Neural cell (in vitro differentiated cells): ENCODE measurements around the gene ELN.

Experiments
- CTCF ChIP-seq: fragments of 450-650 bp; IDR thresholded peaks from 2 replicates; pipeline ENCODE4 v1.5.1; 2014; ENCODE audit warnings: antibody characterized with exemption, mild to moderate bottlenecking, moderate library complexity; ENCODE audit not compliant: poor library complexity, severe bottlenecking
- EP300 ChIP-seq: fragments of 450-650 bp; conservative IDR thresholded peaks from 2 replicates; pipeline ENCODE4 v1.6.1; 2014; ENCODE audit warnings: antibody characterized with exemption, mild to moderate bottlenecking, moderate library complexity; ENCODE audit not compliant: poor library complexity, severe bottlenecking
- EZH2 ChIP-seq: fragments of 200-600, 300-800 bp; shearing (Covaris generic), sonication (generic); IDR thresholded peaks from 2 replicates; pipeline ENCODE4 v1.6.1; 2014; ENCODE audit warnings: antibody characterized with exemption, low read length, borderline replicate concordance, mild to moderate bottlenecking; ENCODE audit not compliant: insufficient read depth, poor library complexity, severe bottlenecking
- MXI1 ChIP-seq: fragments of 450-650 bp; conservative IDR thresholded peaks from 2 replicates; pipeline ENCODE4 v1.6.1; 2014; ENCODE audit warnings: antibody characterized with exemption, mild to moderate bottlenecking; ENCODE audit not compliant: poor library complexity, severe bottlenecking
- POLR2AphosphoS5 ChIP-seq: IDR thresholded peaks from 2 replicates; pipeline ENCODE4 v1.6.1; 2012
- RAD21 ChIP-seq: fragments of 450-650 bp; conservative IDR thresholded peaks from 2 replicates; pipeline ENCODE4 v1.6.1; 2014; ENCODE audit warnings: antibody characterized with exemption, mild to moderate bottlenecking, moderate library complexity
- REST ChIP-seq: IDR thresholded peaks from 2 replicates; pipeline ENCODE4 v1.6.1; 2012; ENCODE audit warnings: borderline replicate concordance
- SMC3 ChIP-seq: fragments of 450-650 bp; conservative IDR thresholded peaks from 2 replicates; pipeline ENCODE4 v1.6.1; 2014; ENCODE audit warnings: antibody characterized with exemption, mild to moderate bottlenecking, moderate library complexity; ENCODE audit not compliant: poor library complexity
- TAF1 ChIP-seq: IDR thresholded peaks from 2 replicates; pipeline ENCODE4 v1.6.1; 2012; ENCODE audit warnings: low read depth

- no peak for TF ChIP-seq CTCF
- TF ChIP-seq REST: no peak
- TF ChIP-seq SMC3: no peak
- no peak for TF ChIP-seq EP300
- no peak for TF ChIP-seq POLR2AphosphoS5
- no peak for TF ChIP-seq TAF1
- TF ChIP-seq EZH2: no peak
- TF ChIP-seq MXI1: no peak
- no peak for TF ChIP-seq RAD21
Measured at GRCh38 chr7:74066626-74067025, 38.7 kb downstream of the ELN start.
